ENCODE data around the gene PARD3.

PARD3 gene

DNA sequence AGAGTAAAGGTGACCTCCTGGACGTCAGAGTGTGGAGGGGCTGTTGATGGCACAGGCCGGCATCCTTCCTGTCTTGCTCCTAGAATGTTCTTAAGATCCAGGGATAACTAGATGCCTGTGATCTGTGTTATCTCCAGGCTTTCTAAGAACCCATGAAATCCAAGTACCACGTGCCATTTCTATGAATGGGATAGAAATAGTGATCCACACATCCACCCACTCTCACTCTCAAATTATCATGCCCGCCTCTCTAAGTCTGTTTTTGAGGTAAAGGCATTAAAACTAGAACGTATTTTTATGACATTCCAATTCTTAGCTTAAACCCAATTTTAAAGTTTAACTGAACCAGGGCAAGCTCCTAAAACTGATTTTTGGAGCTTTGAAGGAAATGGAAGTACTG lies 622.5 kb downstream of the PARD3 start:
- DNase-seq = no peak

DNA sequence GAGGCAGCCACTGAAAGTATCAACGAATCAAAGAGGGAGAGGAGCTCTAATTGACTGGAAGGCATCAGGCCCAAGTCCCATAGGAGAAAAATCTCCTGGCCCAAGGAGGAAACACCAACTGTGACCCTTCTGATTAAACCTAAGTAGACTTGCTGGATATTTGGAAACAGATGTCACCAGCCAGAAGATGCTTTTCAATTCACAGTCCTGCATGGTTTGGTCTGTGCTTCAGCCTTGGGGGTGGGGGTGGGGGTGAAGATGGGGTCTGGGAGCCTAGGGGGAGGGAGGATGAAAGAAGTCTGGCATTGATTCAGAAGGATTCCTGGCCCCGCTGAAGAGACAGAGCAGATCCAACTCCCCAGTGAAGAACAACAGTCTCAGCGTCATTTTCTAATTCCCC lies 623.7 kb downstream of the PARD3 start:
- no peak for DNase-seq

DNA sequence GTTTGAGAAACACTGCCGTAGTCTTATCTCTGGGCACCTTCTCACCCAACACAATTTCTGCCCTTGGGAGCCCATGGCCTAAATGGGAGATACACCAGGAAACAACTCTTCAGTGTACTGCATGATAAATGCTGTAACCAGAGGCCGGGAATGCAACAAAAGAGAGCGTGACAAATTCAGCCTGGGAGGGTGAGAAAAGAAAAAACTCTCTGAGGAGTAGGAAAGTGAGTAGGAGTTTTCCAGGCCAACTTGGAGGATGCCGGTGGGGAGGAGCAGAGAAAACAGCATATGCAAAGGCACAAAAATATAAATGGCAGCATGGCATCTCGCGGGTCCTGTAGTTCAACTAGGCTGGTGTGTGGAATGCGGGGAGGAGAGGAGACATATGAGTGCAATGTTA lies 624.5 kb downstream of the PARD3 start:
- DNase-seq = no peak

DNA sequence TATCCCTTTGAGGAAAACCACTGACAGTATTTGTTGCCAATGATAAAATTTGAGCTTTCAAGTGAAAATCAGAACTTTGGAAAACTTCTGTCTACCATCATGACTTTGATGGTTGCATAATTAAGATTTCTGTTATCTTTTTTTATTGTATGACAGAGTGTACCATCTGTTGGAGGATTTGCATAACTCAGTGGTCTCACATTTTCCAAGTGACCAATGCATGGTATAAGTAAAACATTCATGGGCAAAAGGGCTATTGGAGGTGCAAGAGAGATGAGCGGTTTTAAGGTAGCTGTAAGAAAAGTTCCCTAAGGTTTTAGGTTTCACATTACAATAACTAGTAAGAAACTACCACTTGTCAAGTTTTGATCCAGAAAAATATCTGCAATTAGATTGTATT lies 625.3 kb downstream of the PARD3 start:
- DNase-seq = no peak

GRCh38 chr10:34188221-34188620 lies 626.9 kb downstream of the PARD3 start:
- DNase-seq = no peak

- no peak for DNase-seq
These were observed 627.9 kb downstream of the PARD3 start for GRCh38 chr10:34187201-34187600.

DNA sequence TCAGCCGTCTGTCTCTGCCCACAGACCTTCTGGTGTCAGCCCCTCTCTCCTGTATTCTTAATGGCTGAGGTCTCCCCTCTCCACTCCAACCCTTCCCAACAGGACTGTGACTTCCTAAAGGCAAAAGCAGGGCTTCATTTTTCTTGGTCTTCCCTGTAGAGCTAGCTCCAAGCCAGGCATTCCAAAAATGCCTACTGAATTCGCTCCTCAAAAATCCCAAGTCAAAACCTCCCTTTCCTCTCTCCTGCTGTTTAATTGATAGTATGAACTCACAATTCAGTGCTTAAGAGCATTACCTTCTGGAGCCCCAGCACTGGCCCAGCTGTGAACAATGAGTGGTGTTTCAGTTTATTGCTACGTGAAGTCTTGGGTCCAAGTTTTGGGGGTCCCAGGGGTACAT lies 628.4 kb downstream of the PARD3 start:
- DNase-seq = no peak

GRCh38 chr10:34185998-34186397 lies 629.1 kb downstream of the PARD3 start:
- DNase-seq = no peak

- DNase-seq = no peak
These were observed 630.1 kb downstream of the PARD3 start for GRCh38 chr10:34184939-34185386.

- no peak for DNase-seq
These were observed 630.7 kb downstream of the PARD3 start for GRCh38 chr10:34184397-34184796.

DNA sequence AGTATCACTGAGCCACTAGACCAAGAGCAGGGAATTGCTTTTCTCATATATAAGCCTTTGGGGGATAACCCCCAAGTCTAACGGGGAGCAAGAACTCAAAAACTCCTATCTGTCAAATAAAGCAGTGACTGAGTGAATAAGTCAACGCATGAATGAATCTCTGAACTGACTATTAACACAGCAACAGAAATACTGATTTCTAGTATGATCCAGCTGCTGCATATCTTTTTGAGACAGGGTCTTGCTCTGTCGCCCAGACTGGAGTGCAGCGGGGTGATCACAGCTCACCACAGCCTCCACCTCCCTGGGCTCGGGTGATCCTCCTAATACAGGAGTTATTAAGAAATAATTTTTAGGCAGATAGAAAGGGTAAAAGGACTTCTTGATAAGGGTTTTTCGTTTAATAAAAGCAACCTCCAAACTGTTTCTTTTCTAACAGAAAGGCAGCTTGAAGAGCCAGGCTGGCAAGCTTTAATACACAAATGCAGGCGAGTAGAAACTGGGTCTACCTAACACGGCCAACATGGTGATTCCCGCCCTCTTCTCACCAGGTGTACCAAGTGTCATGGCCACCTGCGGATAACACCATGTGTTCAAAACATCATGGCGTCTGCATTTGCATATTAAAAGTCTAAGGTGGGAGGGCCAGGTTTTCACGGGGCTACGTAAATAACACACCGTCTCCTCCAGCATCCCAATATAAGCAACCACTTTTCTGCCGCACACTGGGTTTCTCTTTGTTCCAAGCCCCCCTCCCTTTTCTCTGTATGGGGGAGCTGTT lies 631.9 kb downstream of the PARD3 start:
- DNase-seq = no peak

GRCh38 chr10:34181553-34182300 lies 633.4 kb downstream of the PARD3 start:
- no peak for DNase-seq

GRCh38 chr10:34180749-34181148 lies 634.3 kb downstream of the PARD3 start:
- no peak for DNase-seq

GRCh38 chr10:34179280-34179679 lies 635.8 kb downstream of the PARD3 start:
- DNase-seq = no peak

DNA sequence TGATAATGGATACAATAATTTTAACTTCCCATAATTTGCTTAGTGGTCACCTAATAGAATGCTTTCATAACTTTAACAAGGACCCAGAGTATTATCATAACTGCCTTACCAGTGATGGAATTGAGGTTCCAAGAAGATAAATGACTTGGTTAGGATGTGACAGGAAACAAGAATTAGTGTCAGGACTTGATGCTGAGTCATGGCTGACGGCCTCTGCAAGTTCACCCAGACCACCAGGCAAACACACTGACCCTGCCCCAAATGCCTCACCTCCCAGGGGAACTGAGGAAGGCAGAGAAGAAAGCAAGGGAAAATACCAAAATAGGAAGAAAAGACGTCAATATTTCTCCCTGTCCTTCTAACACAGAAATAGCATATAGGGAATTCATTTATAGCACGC lies 636.3 kb downstream of the PARD3 start:
- no peak for DNase-seq

DNA sequence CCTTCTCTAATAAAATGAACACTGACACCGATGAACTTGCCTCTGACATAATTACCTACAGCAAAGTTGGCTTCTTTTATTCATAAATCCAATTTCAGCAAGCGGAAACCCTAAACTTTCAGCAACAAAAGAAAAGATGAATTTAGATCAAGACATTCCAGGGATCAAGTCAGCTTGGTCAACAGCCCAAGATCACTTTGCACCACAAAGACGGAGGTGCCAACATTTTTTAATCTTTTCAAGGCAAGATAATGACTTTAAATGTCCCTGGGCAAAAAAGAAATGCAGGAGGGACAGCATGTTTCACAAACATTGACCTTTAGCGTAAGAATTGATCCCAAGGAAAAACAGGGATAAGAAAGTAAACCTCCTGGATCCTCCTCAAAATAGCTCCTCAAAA lies 636.9 kb downstream of the PARD3 start:
- no peak for DNase-seq

- no peak for DNase-seq
These were observed 637.7 kb downstream of the PARD3 start for GRCh38 chr10:34177445-34177844.

- DNase-seq = no peak
These were observed 638.7 kb downstream of the PARD3 start for GRCh38 chr10:34176351-34176750.

DNA sequence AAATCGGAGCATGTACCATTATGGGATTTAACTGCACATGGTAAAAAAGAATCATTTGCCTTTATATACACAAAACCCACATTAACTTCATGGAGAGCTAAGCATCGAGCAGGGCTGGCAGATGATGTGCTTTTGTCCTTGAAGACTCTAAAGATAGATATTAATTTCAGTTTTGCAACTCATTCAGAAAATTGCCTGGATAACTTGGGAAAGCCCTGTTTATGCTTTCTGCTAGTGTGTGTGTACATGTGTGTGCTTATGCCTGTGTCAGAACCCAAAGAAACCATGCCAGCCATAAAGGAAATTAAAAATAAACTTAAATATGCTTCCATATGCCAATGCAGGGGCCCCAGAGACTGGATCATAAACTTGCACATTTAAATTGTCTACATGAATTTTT lies 640.0 kb downstream of the PARD3 start:
- DNase-seq = no peak

GRCh38 chr10:34172936-34173533 lies 642.1 kb downstream of the PARD3 start:
- no peak for DNase-seq

- no peak for DNase-seq
These were observed 643.1 kb downstream of the PARD3 start for GRCh38 chr10:34171957-34172527.

- no peak for DNase-seq
These were observed 645.4 kb downstream of the PARD3 start for GRCh38 chr10:34169677-34170076.

DNA sequence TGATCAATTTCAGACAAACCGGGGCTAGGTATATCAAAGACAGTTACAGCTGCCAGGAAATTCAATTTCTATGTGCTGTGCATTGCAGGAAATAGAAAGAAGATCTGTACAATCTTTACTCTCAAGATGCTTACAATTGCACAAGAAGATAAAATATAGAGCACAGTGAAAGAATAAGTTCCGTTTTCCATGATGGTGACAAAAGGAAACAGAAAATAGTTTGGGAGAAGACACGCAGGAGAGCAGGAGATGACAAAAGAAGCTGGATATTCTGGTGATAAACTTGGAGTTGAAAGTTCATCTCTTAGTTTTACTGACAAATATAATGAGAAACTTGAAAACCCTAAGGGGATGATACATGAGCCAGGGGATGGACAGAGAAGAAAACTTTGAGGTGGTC lies 646.0 kb downstream of the PARD3 start:
- no peak for DNase-seq

DNA sequence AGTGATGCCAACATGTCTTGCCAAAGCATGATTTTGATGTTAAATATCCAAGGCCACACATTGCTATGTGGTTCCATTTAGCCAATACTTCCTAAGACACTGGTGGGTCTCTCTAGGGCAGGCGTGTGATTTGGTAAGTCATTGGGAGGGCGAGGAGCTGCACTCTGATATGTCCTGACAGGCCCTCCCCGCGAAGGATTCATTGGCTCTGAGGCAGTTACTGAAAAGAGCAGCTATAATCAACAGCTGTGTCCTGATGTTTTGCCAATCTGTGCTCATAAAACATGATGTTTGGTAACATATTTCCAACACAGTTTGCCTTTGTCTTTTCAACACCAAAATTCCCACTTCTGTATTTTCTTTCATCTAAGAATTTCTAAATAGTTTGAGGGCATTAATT lies 646.7 kb downstream of the PARD3 start:
- DNase-seq = no peak

Data from hematopoietic multipotent progenitor cell treated with erythropoietin and hydrocortisone succinate and interleukin-3 and kit ligand, for 8 days (in vitro differentiated cells).